GM23338 (cell line): ENCODE data around the gene RSL1D1. TPM values are rescaled to one million over a fixed set of nuclear protein-coding genes. Genes with fewer than 3 reads are reported as not detected.

Experiments
- ATAC-seq: fragments of 200-7000 bp; cut with Tn5 transposase; 3 replicates; pipeline ENCODE4 v1.9.1; 2020
- DNase-seq: peaks from one replicate; pipeline ENCODE4 v3.0.0-alpha.2; 2015; ENCODE audit warnings: low spot score
- H2AFZ ChIP-seq: fragments of 200-600 bp; sonication (generic); 2 replicates; pipeline ENCODE4 v1.8.0; 2016; ENCODE audit warnings: antibody characterized with exemption, mild to moderate bottlenecking, moderate library complexity
- H3F3A ChIP-seq: fragments of 200-600 bp; sonication (generic); replicated peaks from 2 replicates; pipeline ENCODE4 v1.8.0; 2017; ENCODE audit warnings: antibody characterized with exemption, mixed run types, low read depth
- H3K27ac ChIP-seq: fragments of 200-600 bp; sonication (generic); 2 replicates; pipeline ENCODE4 v1.6.1; 2016; ENCODE audit warnings: low read depth
- H3K27me3 ChIP-seq: fragments of 200-600 bp; sonication (generic); 2 replicates; pipeline ENCODE4 v1.8.0; 2016; ENCODE audit warnings: mild to moderate bottlenecking, mixed run types, moderate library complexity; ENCODE audit not compliant: insufficient read depth
- H3K36me3 ChIP-seq: fragments of 200-600 bp; sonication (generic); 2 replicates; pipeline ENCODE4 v1.8.0; 2016; ENCODE audit warnings: mild to moderate bottlenecking; ENCODE audit not compliant: insufficient read depth
- H3K4me1 ChIP-seq: fragments of 200-600 bp; sonication (generic); 2 replicates; pipeline ENCODE4 v1.8.0; 2016; ENCODE audit warnings: mild to moderate bottlenecking, moderate library complexity; ENCODE audit not compliant: insufficient read depth
- H3K4me2 ChIP-seq: fragments of 200-600 bp; sonication (generic); 2 replicates; pipeline ENCODE4 v1.7.1; 2017; ENCODE audit warnings: mixed run types
- H3K4me3 ChIP-seq: fragments of 200-600 bp; sonication (generic); 2 replicates; pipeline ENCODE4 v1.6.1; 2016; ENCODE audit warnings: mixed run types
- H3K79me2 ChIP-seq: fragments of 200-600 bp; sonication (generic); replicated peaks from 2 replicates; pipeline ENCODE4 v1.8.0; 2017; ENCODE audit warnings: mild to moderate bottlenecking; ENCODE audit not compliant: insufficient read depth
- H3K9me2 ChIP-seq: fragments of 200-600 bp; sonication (generic); 2 replicates; pipeline ENCODE4 v1.8.0; 2017; ENCODE audit not compliant: insufficient read depth
- H4K20me1 ChIP-seq: fragments of 200-600 bp; sonication (generic); replicated peaks from 2 replicates; pipeline ENCODE4 v1.8.0; 2017; ENCODE audit warnings: mild to moderate bottlenecking; ENCODE audit not compliant: insufficient read depth
- H3K27ac Mint-ChIP-seq: 2 replicates; pipeline ENCODE4 v1.8.0; 2020; ENCODE audit warnings: inconsistent platforms, mild to moderate bottlenecking, moderate library complexity, mixed read lengths
- H3K27me3 Mint-ChIP-seq: 3 replicates; pipeline ENCODE4 v1.8.0; 2022; ENCODE audit warnings: low read depth, mild to moderate bottlenecking, moderate library complexity, mixed read lengths, inconsistent platforms; ENCODE audit not compliant: insufficient read depth, poor library complexity
- H3K36me3 Mint-ChIP-seq: 3 replicates; pipeline ENCODE4 v1.8.0; 2021; ENCODE audit warnings: low read depth, mild to moderate bottlenecking, inconsistent platforms, moderate library complexity, mixed read lengths
- H3K4me1 Mint-ChIP-seq: 3 replicates; pipeline ENCODE4 v1.8.0; 2020; ENCODE audit warnings: mild to moderate bottlenecking, inconsistent platforms, mixed read lengths
- H3K4me3 Mint-ChIP-seq: 3 replicates; pipeline ENCODE4 v1.8.0; 2021; ENCODE audit warnings: moderate library complexity, mild to moderate bottlenecking, inconsistent platforms, mixed read lengths
- H3K9me3 Mint-ChIP-seq: 3 replicates; pipeline ENCODE4 v1.8.0; 2020; ENCODE audit warnings: moderate library complexity, mild to moderate bottlenecking, inconsistent platforms, mixed read lengths
- CREB1 ChIP-seq: fragments of 250-450 bp; sonication (Bioruptor Pico); IDR thresholded peaks from 2 replicates; pipeline ENCODE4 v1.5.0; 2020; ENCODE audit warnings: low read depth, mild to moderate bottlenecking, moderate library complexity
- EZH2 ChIP-seq: fragments of 200-600 bp; sonication (generic); IDR thresholded peaks from one replicate; pipeline ENCODE4 v1.8.0; 2017; ENCODE audit warnings: antibody characterized with exemption, mild to moderate bottlenecking, low read depth; ENCODE audit not compliant: unreplicated experiment
- JUNB ChIP-seq: IDR thresholded peaks from one replicate; pipeline ENCODE4 v1.6.1; 2016; ENCODE audit warnings: antibody characterized with exemption; ENCODE audit not compliant: unreplicated experiment
- ZNF114 ChIP-seq: fragments of 250-450 bp; sonication (Bioruptor Pico); IDR thresholded peaks from 2 replicates; pipeline ENCODE4 v1.5.0; 2020; ENCODE audit warnings: mild to moderate bottlenecking, moderate library complexity
- polyA plus RNA-seq: library from polyadenylated mRNA; unstranded; fragments of >200 nt; fragmentation: Nextera tagmentation; extraction: Ambion mirVana; gene quantifications from 2 replicates; pipeline ENCODE4 v1.2.1, GENCODE V29; 2016
- total RNA-seq: library from RNA; depleted of rRNA; stranded (reverse); fragments of >200 nt; shearing (Covaris generic); gene quantifications from 2 replicates; pipeline ENCODE4 v1.2.3, GENCODE V29; 2014
- TF ChIP-seq, protein P1 (sequence below): fragments of 250-450 bp; sonication (Bioruptor Pico); IDR thresholded peaks from 2 replicates; pipeline ENCODE4 v1.5.0; 2020; ENCODE audit warnings: mild to moderate bottlenecking, moderate library complexity
- TF ChIP-seq, protein P2 (sequence below): IDR thresholded peaks from 2 replicates; pipeline ENCODE4 v1.6.1; 2016; ENCODE audit warnings: antibody characterized with exemption

Gene RSL1D1
- total and polyA plus RNA-seq, 2 experiments from 2014 or later = 298 to 495 TPM

DNA sequence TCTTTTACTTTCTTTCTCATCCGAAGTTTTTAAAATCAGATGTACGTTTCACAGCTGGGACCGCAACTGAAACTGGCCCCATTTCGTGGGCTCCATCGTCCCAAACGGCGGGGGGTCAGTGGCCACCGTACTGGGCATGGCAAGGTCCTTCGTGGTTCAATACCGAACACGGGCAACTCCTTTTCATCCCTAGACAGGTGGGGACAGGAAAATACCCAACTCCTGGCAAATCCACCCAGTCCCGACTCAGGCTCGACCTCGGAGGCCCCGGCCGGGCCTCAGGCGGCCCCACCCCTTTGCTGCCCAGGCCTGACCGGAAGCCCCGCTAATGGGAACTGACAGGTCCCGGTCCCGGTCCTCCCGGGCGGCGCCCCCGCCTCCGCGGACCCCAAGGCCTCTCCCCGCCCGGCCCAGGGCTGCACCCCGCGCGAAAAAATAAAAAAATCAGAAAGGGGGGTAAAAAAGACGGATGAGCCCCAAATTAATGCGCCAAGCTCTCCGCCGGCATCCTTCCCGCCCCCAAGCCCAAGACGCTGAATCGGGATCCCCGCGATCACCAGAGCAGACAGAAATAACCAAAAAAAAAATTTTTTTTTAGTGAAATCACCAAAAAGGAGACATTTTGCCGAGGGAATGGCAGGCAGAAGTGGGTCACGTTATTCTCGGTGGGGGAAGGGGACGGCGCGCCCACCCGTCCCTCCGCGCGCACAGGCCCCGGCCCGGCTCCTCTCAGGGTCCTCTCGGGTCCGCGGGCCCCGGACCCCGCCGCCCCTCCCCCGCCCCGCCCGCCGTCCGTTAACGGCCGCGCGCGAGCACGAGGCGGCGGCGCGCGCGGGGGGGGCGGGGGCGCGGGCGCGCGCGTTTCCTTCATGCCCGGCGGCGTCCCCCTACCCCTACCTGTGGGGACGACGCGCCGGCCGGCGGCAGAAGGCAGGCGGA, 54.8 kb downstream of the RSL1D1 start:
- Mint-ChIP-seq H3K27me3 (peaks cover 5% of the 10 kb centered on the region), H3K36me3 (peaks cover 11% of the 10 kb centered on the region; the same call in 2 of the 3 replicates), H3K27ac (peak overlapping the region; percentile 91), H3K9me3 (no peaks in the 10 kb centered on the region), H3K4me1 (peaks cover 31% of the 10 kb centered on the region; the same call in 2 of the 3 replicates), H3K4me3 (peak overlapping the region; percentile 87)
- peak; percentile 18 for ATAC-seq
- TF ChIP-seq, protein P1, sequence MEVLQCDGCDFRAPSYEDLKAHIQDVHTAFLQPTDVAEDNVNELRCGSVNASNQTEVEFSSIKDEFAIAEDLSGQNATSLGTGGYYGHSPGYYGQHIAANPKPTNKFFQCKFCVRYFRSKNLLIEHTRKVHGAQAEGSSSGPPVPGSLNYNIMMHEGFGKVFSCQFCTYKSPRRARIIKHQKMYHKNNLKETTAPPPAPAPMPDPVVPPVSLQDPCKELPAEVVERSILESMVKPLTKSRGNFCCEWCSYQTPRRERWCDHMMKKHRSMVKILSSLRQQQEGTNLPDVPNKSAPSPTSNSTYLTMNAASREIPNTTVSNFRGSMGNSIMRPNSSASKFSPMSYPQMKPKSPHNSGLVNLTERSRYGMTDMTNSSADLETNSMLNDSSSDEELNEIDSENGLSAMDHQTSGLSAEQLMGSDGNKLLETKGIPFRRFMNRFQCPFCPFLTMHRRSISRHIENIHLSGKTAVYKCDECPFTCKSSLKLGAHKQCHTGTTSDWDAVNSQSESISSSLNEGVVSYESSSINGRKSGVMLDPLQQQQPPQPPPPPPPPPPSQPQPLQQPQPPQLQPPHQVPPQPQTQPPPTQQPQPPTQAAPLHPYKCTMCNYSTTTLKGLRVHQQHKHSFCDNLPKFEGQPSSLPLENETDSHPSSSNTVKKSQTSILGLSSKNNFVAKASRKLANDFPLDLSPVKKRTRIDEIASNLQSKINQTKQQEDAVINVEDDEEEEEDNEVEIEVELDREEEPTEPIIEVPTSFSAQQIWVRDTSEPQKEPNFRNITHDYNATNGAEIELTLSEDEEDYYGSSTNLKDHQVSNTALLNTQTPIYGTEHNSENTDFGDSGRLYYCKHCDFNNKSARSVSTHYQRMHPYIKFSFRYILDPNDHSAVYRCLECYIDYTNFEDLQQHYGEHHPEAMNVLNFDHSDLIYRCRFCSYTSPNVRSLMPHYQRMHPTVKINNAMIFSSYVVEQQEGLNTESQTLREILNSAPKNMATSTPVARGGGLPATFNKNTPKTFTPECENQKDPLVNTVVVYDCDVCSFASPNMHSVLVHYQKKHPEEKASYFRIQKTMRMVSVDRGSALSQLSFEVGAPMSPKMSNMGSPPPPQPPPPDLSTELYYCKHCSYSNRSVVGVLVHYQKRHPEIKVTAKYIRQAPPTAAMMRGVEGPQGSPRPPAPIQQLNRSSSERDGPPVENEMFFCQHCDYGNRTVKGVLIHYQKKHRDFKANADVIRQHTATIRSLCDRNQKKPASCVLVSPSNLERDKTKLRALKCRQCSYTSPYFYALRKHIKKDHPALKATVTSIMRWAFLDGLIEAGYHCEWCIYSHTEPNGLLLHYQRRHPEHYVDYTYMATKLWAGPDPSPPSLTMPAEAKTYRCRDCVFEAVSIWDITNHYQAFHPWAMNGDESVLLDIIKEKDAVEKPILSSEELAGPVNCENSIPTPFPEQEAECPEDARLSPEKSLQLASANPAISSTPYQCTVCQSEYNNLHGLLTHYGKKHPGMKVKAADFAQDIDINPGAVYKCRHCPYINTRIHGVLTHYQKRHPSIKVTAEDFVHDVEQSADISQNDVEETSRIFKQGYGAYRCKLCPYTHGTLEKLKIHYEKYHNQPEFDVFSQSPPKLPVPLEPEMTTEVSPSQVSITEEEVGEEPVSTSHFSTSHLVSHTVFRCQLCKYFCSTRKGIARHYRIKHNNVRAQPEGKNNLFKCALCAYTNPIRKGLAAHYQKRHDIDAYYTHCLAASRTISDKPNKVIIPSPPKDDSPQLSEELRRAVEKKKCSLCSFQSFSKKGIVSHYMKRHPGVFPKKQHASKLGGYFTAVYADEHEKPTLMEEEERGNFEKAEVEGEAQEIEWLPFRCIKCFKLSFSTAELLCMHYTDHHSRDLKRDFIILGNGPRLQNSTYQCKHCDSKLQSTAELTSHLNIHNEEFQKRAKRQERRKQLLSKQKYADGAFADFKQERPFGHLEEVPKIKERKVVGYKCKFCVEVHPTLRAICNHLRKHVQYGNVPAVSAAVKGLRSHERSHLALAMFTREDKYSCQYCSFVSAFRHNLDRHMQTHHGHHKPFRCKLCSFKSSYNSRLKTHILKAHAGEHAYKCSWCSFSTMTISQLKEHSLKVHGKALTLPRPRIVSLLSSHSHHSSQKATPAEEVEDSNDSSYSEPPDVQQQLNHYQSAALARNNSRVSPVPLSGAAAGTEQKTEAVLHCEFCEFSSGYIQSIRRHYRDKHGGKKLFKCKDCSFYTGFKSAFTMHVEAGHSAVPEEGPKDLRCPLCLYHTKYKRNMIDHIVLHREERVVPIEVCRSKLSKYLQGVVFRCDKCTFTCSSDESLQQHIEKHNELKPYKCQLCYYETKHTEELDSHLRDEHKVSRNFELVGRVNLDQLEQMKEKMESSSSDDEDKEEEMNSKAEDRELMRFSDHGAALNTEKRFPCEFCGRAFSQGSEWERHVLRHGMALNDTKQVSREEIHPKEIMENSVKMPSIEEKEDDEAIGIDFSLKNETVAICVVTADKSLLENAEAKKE (CRISPR knock-in tag) = no peak
- Histone ChIP-seq H2AFZ (no peak overlapping the region), H3K4me1 (peaks cover 23% of the 10 kb centered on the region), H3K27ac (peak overlapping the region; percentile 96), H3K4me2 (peak overlapping the region; percentile 95), H3K79me2 (peaks cover 70% of the 10 kb centered on the region), H3K27me3 (no peaks in the 10 kb centered on the region), H3K36me3 (no peaks in the 10 kb centered on the region), H3K4me3 (peak overlapping the region; percentile 97), H4K20me1 (peaks cover 30% of the 10 kb centered on the region), H3F3A (peaks cover 16% of the 10 kb centered on the region), H3K9me2 (no peaks in the 10 kb centered on the region)
- DNase-seq = peak; percentile 68

DNA sequence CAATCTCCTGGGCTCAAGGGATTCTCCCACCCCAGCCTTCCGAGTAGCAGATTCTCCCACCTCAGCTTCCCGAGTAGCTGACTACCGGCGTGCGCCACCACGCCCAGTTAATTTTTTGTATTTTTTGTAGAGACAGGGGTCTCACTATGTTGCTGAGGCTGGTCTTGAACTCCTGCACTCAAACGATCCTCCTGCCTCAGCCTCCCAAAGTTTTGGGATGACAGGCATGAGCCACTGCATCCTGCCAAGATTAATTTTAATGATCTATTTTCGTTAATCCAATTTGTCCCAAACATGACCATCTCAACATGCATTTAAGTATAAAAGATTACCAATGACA, 55.5 kb downstream of the RSL1D1 start:
- H3K4me3 ChIP-seq = peak overlapping the region; percentile 97
- peak overlapping the region; percentile 59; the same call in 1 of the 2 replicates for H3K27ac Mint-ChIP-seq
- H3K4me1 Mint-ChIP-seq = peaks cover 35% of the 10 kb centered on the region; the same call in 2 of the 3 replicates
- H3K27me3 Mint-ChIP-seq = peaks cover 5% of the 10 kb centered on the region
- no peaks in the 10 kb centered on the region for H3K9me3 Mint-ChIP-seq
- ATAC-seq (no peak), DNase-seq (no peak)
- peak overlapping the region; percentile 95 for H3K4me2 ChIP-seq
- H3K27me3 ChIP-seq = no peaks in the 10 kb centered on the region
- H2AFZ ChIP-seq = no peak overlapping the region
- H3K9me2 ChIP-seq = no peaks in the 10 kb centered on the region
- peaks cover 34% of the 10 kb centered on the region for H4K20me1 ChIP-seq
- H3K36me3 Mint-ChIP-seq = peaks cover 11% of the 10 kb centered on the region; the same call in 2 of the 3 replicates
- H3K4me3 Mint-ChIP-seq = peak overlapping the region; percentile 87
- H3K79me2 ChIP-seq = peaks cover 76% of the 10 kb centered on the region
- peak overlapping the region; percentile 96; the same call in 1 of the 2 replicates for H3K27ac ChIP-seq
- peaks cover 16% of the 10 kb centered on the region for H3F3A ChIP-seq
- H3K4me1 ChIP-seq = peaks cover 23% of the 10 kb centered on the region
- H3K36me3 ChIP-seq = no peaks in the 10 kb centered on the region
- TF ChIP-seq ZNF114 = no peak
- no peak for TF ChIP-seq CREB1 (CRISPR knock-in tag)
- no peak for TF ChIP-seq JUNB
- TF ChIP-seq, protein P2, sequence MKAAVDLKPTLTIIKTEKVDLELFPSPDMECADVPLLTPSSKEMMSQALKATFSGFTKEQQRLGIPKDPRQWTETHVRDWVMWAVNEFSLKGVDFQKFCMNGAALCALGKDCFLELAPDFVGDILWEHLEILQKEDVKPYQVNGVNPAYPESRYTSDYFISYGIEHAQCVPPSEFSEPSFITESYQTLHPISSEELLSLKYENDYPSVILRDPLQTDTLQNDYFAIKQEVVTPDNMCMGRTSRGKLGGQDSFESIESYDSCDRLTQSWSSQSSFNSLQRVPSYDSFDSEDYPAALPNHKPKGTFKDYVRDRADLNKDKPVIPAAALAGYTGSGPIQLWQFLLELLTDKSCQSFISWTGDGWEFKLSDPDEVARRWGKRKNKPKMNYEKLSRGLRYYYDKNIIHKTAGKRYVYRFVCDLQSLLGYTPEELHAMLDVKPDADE = no peak
- TF ChIP-seq EZH2 = no peak
